ENCODE data around the gene FARSB.

The FARSB gene

GRCh38 chr2:222656526-222657446 lies 894 bp upstream of the FARSB start:
- DNase-seq = peak; percentile 29

GRCh38 chr2:222653280-222653679 lies 2.6 kb downstream of the FARSB start:
- no peak for DNase-seq

- DNase-seq = no peak
Measured at GRCh38 chr2:222652491-222653255, 3.2 kb downstream of the FARSB start.

GRCh38 chr2:222651718-222652418 lies 4.0 kb downstream of the FARSB start:
- no peak for DNase-seq

- DNase-seq = no peak
Measured at GRCh38 chr2:222649801-222650200, 6.1 kb downstream of the FARSB start.

- DNase-seq = no peak
Measured at GRCh38 chr2:222646008-222646407, 9.9 kb downstream of the FARSB start.

- DNase-seq = no peak
Measured at GRCh38 chr2:222643134-222643533, 12.8 kb downstream of the FARSB start.

GRCh38 chr2:222641336-222641735 lies 14.6 kb downstream of the FARSB start:
- no peak for DNase-seq

GRCh38 chr2:222637067-222637466 lies 18.8 kb downstream of the FARSB start:
- no peak for DNase-seq

GRCh38 chr2:222635295-222635694 lies 20.6 kb downstream of the FARSB start:
- no peak for DNase-seq

GRCh38 chr2:222627764-222628163 lies 28.1 kb downstream of the FARSB start:
- no peak for DNase-seq

GRCh38 chr2:222623756-222624309 lies 32.1 kb downstream of the FARSB start:
- DNase-seq = no peak

- no peak for DNase-seq
Measured at GRCh38 chr2:222622910-222623309, 33.0 kb downstream of the FARSB start.

GRCh38 chr2:222621893-222622292 lies 34.0 kb downstream of the FARSB start:
- DNase-seq = no peak

GRCh38 chr2:222615320-222615719 lies 40.6 kb downstream of the FARSB start:
- DNase-seq = no peak

- DNase-seq = peak; percentile 46
Measured at GRCh38 chr2:222613715-222614331, 42.1 kb downstream of the FARSB start.

- DNase-seq = no peak
Measured at GRCh38 chr2:222611684-222612083, 44.2 kb downstream of the FARSB start.

- DNase-seq = no peak
Measured at GRCh38 chr2:222610746-222611145, 45.1 kb downstream of the FARSB start.

GRCh38 chr2:222609381-222609780 lies 46.5 kb downstream of the FARSB start:
- no peak for DNase-seq

- no peak for DNase-seq
Measured at GRCh38 chr2:222608081-222608480, 47.8 kb downstream of the FARSB start.

GRCh38 chr2:222606306-222606705 lies 49.6 kb downstream of the FARSB start:
- no peak for DNase-seq

GRCh38 chr2:222604749-222605515 lies 51.0 kb downstream of the FARSB start:
- no peak for DNase-seq
